Measurements from ENCODE around the gene CCBE1.
A peak's percentile ranks its signal among the peaks of the same experiment; 100 is the strongest.
"Not testable (repeated sequence)": the region's sequence is repeated elsewhere in the genome, so short reads cannot be mapped to it uniquely, and the experiment has no call there.

The CCBE1 gene

DNA sequence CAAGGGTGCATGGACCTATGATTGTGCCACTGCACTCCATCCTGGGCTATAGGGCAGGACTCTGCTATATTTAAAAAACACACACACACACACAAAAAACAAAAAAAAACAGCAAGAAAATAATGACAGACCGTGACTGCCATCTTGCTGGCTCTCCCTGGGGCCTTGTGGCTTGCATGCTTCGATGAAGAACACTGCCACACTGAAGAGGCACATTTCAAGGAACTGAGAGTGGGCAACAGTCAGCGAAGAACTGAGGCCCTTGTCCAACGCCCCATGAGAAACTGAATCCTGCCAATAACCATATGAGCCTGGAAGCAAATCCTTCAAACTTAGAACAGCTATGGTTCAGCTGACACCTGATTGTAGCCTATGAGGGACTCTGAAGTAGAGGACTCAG lies 158.1 kb downstream of the CCBE1 start:
- H3K27ac ChIP-seq (ENCODE audit: low read depth, low read length): no peak overlapping the region
- no peaks in the 10 kb centered on the region for H3K9me3 ChIP-seq (ENCODE audit: control insufficient read depth, insufficient read depth, low read length)
- no peak overlapping the region for H3K9ac ChIP-seq (ENCODE audit: low read depth, low read length)
- H3K27me3 ChIP-seq (ENCODE audit: control insufficient read depth, insufficient read depth, low read length): no peaks in the 10 kb centered on the region
- no peaks in the 10 kb centered on the region for H3K4me1 ChIP-seq (ENCODE audit: control insufficient read depth, insufficient read depth, low read length)
- no peaks in the 10 kb centered on the region for H3K36me3 ChIP-seq (ENCODE audit: control insufficient read depth, insufficient read depth, low read length)
- H3K4me3 ChIP-seq (ENCODE audit: low read depth, low read length): no peak overlapping the region

- no peaks in the 10 kb centered on the region for H3K4me1 ChIP-seq (ENCODE audit: control insufficient read depth, insufficient read depth, low read length)
- H3K4me3 ChIP-seq (ENCODE audit: low read depth, low read length): no peak overlapping the region
- H3K9me3 ChIP-seq (ENCODE audit: control insufficient read depth, insufficient read depth, low read length): no peaks in the 10 kb centered on the region
- H3K27ac ChIP-seq (ENCODE audit: low read depth, low read length): no peak overlapping the region
- H3K27me3 ChIP-seq (ENCODE audit: control insufficient read depth, insufficient read depth, low read length): no peaks in the 10 kb centered on the region
- no peak overlapping the region for H3K9ac ChIP-seq (ENCODE audit: low read depth, low read length)
- H3K36me3 ChIP-seq (ENCODE audit: control insufficient read depth, insufficient read depth, low read length): no peaks in the 10 kb centered on the region
Measured at GRCh38 chr18:59537579-59537978, 159.6 kb downstream of the CCBE1 start.

DNA sequence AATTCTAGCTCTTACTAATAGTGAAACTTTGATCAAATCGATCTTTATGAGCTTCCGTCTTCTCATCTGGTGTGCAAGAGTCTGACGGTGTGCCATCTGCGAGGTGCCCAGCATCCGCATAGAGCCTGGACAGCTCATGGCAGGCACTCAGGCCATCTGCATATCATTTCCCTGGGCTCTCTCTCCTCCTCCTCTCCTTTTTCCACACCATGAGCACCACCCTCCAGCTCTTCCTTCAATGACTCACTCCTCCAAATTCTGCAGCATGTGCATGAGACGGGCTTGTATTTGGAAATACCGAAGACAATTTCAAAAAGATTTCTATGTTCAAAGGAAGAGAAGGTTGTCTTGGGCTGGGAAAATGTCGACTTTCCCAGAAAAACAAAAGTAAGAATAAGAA lies 161.1 kb downstream of the CCBE1 start:
- Histone ChIP-seq H3K9me3 (ENCODE audit: control insufficient read depth, insufficient read depth, low read length) (no peaks in the 10 kb centered on the region), H3K36me3 (ENCODE audit: control insufficient read depth, insufficient read depth, low read length) (no peaks in the 10 kb centered on the region), H3K27me3 (ENCODE audit: control insufficient read depth, insufficient read depth, low read length) (no peaks in the 10 kb centered on the region), H3K4me1 (ENCODE audit: control insufficient read depth, insufficient read depth, low read length) (no peaks in the 10 kb centered on the region), H3K27ac (ENCODE audit: low read depth, low read length) (no peak overlapping the region), H3K9ac (ENCODE audit: low read depth, low read length) (no peak overlapping the region), H3K4me3 (ENCODE audit: low read depth, low read length) (no peak overlapping the region)

GRCh38 chr18:59535055-59535454 lies 162.2 kb downstream of the CCBE1 start:
- Histone ChIP-seq H3K4me3 (ENCODE audit: low read depth, low read length) (no peak overlapping the region), H3K27me3 (ENCODE audit: control insufficient read depth, insufficient read depth, low read length) (no peaks in the 10 kb centered on the region), H3K4me1 (ENCODE audit: control insufficient read depth, insufficient read depth, low read length) (no peaks in the 10 kb centered on the region), H3K27ac (ENCODE audit: low read depth, low read length) (no peak overlapping the region), H3K36me3 (ENCODE audit: control insufficient read depth, insufficient read depth, low read length) (no peaks in the 10 kb centered on the region), H3K9me3 (ENCODE audit: control insufficient read depth, insufficient read depth, low read length) (no peaks in the 10 kb centered on the region), H3K9ac (ENCODE audit: low read depth, low read length) (no peak overlapping the region)

DNA sequence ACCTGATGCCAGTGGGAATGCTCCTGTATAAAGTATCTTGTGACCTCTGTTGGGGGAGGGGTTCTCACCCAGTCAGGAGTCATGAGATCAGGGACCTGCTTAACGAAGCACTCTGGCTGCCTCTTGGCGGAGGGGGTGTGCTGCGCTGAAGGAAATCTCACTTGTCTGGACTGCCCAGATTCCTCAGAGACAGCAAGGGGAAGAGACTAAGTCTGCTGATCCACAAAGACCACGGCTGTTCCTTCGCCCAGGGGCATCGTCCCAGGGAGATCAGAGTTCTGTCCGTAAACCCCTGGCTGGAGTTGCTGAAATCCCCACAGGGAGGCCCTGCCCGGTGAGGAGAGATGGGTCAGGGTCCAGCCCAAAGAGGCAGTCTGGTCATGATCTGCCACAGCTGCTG lies 168.4 kb downstream of the CCBE1 start:
- H3K4me3 ChIP-seq (ENCODE audit: low read depth, low read length): no peak overlapping the region
- H3K9me3 ChIP-seq (ENCODE audit: control insufficient read depth, insufficient read depth, low read length): no peaks in the 10 kb centered on the region
- no peaks in the 10 kb centered on the region for H3K27me3 ChIP-seq (ENCODE audit: control insufficient read depth, insufficient read depth, low read length)
- H3K27ac ChIP-seq (ENCODE audit: low read depth, low read length): no peak overlapping the region
- no peak overlapping the region for H3K9ac ChIP-seq (ENCODE audit: low read depth, low read length)
- H3K4me1 ChIP-seq (ENCODE audit: control insufficient read depth, insufficient read depth, low read length): no peaks in the 10 kb centered on the region
- H3K36me3 ChIP-seq (ENCODE audit: control insufficient read depth, insufficient read depth, low read length): no peaks in the 10 kb centered on the region

DNA sequence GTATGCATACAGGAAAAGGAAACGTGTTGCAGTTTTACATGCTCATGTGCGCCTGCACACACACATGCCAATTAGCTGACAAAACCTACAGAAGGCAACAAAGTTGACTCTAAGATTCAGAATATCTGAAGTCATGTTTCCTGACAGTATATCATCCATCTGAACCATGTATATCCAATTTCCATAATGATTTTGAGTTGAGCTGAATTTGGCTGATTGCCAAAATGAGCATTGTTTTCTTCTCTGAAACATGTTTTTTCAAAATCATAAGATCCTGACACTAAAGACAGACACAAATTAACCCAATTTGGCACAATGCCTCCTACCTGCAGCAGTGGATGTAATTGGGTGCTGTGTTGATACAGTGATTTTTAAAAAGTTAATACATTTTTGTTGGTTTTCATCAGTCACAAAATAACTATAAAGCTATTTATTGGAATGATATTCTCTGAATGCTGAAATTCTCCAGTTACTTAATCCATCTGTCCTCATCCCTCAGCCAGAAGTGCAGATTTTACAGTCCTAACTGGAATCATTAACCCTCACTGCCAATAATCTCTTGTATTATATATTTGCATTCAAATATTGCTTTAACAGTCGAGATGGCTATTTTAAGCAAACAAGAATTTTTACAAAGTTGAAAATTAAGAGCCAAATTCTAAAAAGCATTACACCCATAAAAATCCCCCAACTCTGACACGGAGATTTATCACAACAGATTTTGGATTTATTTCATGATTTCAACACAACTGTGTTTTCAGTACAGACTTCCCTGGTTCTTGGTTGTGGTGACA lies 176.5 kb downstream of the CCBE1 start:
- no peaks in the 10 kb centered on the region for H3K36me3 ChIP-seq (ENCODE audit: control insufficient read depth, insufficient read depth, low read length)
- H3K27ac ChIP-seq (ENCODE audit: low read depth, low read length): no peak overlapping the region
- no peaks in the 10 kb centered on the region for H3K9me3 ChIP-seq (ENCODE audit: control insufficient read depth, insufficient read depth, low read length)
- no peak overlapping the region for H3K4me3 ChIP-seq (ENCODE audit: low read depth, low read length)
- H3K4me1 ChIP-seq (ENCODE audit: control insufficient read depth, insufficient read depth, low read length): peaks cover 6% of the 10 kb centered on the region; the same call in 1 of the 2 replicates
- H3K9ac ChIP-seq (ENCODE audit: low read depth, low read length): no peak overlapping the region
- no peaks in the 10 kb centered on the region for H3K27me3 ChIP-seq (ENCODE audit: control insufficient read depth, insufficient read depth, low read length)

DNA sequence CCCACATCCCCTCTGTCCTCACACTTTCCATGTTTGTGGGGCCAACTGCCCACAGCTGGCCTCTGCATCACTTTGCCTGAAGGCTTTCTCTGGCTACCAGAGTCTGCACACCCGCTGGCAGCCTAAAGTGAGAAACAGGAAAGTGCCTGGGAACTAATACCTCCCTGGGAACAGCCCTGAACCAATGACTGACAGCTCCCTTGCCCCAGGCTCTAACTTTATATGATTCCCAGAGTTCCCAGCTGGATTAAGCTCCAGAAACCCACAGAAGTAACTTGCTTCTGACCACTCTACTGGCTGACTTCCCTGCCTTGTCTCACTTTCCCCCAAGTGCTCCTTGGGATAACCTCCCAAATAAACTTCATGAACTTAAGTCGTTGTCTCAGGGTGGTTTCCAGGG lies 178.5 kb downstream of the CCBE1 start:
- Histone ChIP-seq H3K4me3 (ENCODE audit: low read depth, low read length) (no peak overlapping the region), H3K27ac (ENCODE audit: low read depth, low read length) (no peak overlapping the region), H3K4me1 (ENCODE audit: control insufficient read depth, insufficient read depth, low read length) (peaks cover 6% of the 10 kb centered on the region; the same call in 1 of the 2 replicates), H3K9ac (ENCODE audit: low read depth, low read length) (no peak overlapping the region), H3K36me3 (ENCODE audit: control insufficient read depth, insufficient read depth, low read length) (no peaks in the 10 kb centered on the region), H3K27me3 (ENCODE audit: control insufficient read depth, insufficient read depth, low read length) (no peaks in the 10 kb centered on the region), H3K9me3 (ENCODE audit: control insufficient read depth, insufficient read depth, low read length) (no peaks in the 10 kb centered on the region)

- Histone ChIP-seq H3K27ac (ENCODE audit: low read depth, low read length) (no peak overlapping the region), H3K27me3 (ENCODE audit: control insufficient read depth, insufficient read depth, low read length) (no peaks in the 10 kb centered on the region), H3K9me3 (ENCODE audit: control insufficient read depth, insufficient read depth, low read length) (no peaks in the 10 kb centered on the region), H3K4me3 (ENCODE audit: low read depth, low read length) (no peak overlapping the region), H3K4me1 (ENCODE audit: control insufficient read depth, insufficient read depth, low read length) (peaks cover 6% of the 10 kb centered on the region; the same call in 1 of the 2 replicates), H3K9ac (ENCODE audit: low read depth, low read length) (no peak overlapping the region), H3K36me3 (ENCODE audit: control insufficient read depth, insufficient read depth, low read length) (no peaks in the 10 kb centered on the region)
Measured at GRCh38 chr18:59517446-59518165, 179.6 kb downstream of the CCBE1 start.

GRCh38 chr18:59516356-59517155 lies 180.7 kb downstream of the CCBE1 start:
- Histone ChIP-seq H3K27me3 (ENCODE audit: control insufficient read depth, insufficient read depth, low read length) (no peaks in the 10 kb centered on the region), H3K4me3 (ENCODE audit: low read depth, low read length) (no peak overlapping the region), H3K27ac (ENCODE audit: low read depth, low read length) (peak overlapping the region; percentile 89), H3K9ac (ENCODE audit: low read depth, low read length) (no peak overlapping the region), H3K36me3 (ENCODE audit: control insufficient read depth, insufficient read depth, low read length) (no peaks in the 10 kb centered on the region), H3K4me1 (ENCODE audit: control insufficient read depth, insufficient read depth, low read length) (peaks cover 6% of the 10 kb centered on the region; the same call in 1 of the 2 replicates), H3K9me3 (ENCODE audit: control insufficient read depth, insufficient read depth, low read length) (no peaks in the 10 kb centered on the region)

DNA sequence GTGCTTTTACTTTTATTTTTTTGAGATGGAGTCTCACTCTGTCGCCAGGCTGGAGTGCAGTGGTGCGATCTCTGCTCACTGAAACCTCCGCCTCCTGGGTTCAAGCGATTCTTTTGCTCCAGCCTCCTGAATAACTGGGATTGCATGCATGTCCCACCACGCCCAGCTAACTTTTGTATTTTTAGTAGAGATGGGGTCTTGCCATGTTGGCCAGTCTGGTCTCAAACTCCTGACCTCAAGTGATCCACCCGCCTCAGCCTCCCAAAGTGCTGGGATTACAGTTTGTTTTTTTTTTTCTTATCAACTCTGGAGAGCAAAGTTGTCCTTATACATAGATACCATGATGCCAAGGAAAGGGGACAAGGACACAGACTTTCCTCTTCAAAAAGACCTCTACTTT lies 181.3 kb downstream of the CCBE1 start:
- H3K4me3 ChIP-seq (ENCODE audit: low read depth, low read length); H3K9me3 ChIP-seq (ENCODE audit: control insufficient read depth, insufficient read depth, low read length); H3K9ac ChIP-seq (ENCODE audit: low read depth, low read length); H3K4me1 ChIP-seq (ENCODE audit: control insufficient read depth, insufficient read depth, low read length); H3K27me3 ChIP-seq (ENCODE audit: control insufficient read depth, insufficient read depth, low read length); H3K36me3 ChIP-seq (ENCODE audit: control insufficient read depth, insufficient read depth, low read length): not testable (repeated sequence)
- H3K27ac ChIP-seq (ENCODE audit: low read depth, low read length): peak overlapping the region; percentile 89

DNA sequence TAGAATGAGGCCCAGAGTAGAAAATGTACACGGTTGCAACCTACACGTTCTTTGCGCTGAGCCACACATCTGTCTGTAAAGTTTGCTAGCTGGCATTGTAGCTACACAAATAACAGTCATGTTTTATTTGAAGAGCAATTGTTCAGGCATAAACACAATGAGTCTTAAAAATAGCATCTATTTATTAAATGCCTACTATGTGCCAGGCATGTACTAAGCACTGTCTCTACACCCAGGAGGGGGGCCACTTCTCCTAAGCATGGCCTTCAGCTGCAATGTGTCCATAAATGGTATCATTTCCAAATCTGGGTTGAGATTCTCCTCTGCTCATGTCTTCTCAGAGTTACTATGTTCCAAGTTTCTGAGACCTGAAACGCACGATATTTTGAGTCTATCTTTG lies 182.1 kb downstream of the CCBE1 start:
- Histone ChIP-seq H3K9ac (ENCODE audit: low read depth, low read length) (no peak overlapping the region), H3K36me3 (ENCODE audit: control insufficient read depth, insufficient read depth, low read length) (no peaks in the 10 kb centered on the region), H3K27ac (ENCODE audit: low read depth, low read length) (no peak overlapping the region), H3K9me3 (ENCODE audit: control insufficient read depth, insufficient read depth, low read length) (no peaks in the 10 kb centered on the region), H3K4me3 (ENCODE audit: low read depth, low read length) (no peak overlapping the region), H3K27me3 (ENCODE audit: control insufficient read depth, insufficient read depth, low read length) (no peaks in the 10 kb centered on the region), H3K4me1 (ENCODE audit: control insufficient read depth, insufficient read depth, low read length) (peaks cover 6% of the 10 kb centered on the region; the same call in 1 of the 2 replicates)
